Activated naive CD4-positive, alpha-beta T cell treated with anti-CD3 and anti-CD28 coated beads, Interleukin-2, amount 10 ng/mL, durations not matched to agents 5 hours and 36 hours (primary cell): ENCODE results near the gene SHCBP1. TPM values are rescaled to one million over a fixed set of nuclear protein-coding genes. Genes with fewer than 3 reads are reported as not detected.

Experiments used
- total RNA-seq, 2 experiments: library from RNA; stranded (reverse); gene quantifications; one replicate each; pipeline ENCODE4 v1.2.3, GENCODE V29; 2021

The SHCBP1 gene, protein sequence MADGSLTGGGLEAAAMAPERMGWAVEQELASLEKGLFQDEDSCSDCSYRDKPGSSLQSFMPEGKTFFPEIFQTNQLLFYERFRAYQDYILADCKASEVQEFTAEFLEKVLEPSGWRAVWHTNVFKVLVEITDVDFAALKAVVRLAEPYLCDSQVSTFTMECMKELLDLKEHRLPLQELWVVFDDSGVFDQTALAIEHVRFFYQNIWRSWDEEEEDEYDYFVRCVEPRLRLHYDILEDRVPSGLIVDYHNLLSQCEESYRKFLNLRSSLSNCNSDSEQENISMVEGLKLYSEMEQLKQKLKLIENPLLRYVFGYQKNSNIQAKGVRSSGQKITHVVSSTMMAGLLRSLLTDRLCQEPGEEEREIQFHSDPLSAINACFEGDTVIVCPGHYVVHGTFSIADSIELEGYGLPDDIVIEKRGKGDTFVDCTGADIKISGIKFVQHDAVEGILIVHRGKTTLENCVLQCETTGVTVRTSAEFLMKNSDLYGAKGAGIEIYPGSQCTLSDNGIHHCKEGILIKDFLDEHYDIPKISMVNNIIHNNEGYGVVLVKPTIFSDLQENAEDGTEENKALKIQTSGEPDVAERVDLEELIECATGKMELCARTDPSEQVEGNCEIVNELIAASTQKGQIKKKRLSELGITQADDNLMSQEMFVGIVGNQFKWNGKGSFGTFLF
- 10 to 100 TPM; 31.1 to 31.5 TPM for total RNA-seq

DNA sequence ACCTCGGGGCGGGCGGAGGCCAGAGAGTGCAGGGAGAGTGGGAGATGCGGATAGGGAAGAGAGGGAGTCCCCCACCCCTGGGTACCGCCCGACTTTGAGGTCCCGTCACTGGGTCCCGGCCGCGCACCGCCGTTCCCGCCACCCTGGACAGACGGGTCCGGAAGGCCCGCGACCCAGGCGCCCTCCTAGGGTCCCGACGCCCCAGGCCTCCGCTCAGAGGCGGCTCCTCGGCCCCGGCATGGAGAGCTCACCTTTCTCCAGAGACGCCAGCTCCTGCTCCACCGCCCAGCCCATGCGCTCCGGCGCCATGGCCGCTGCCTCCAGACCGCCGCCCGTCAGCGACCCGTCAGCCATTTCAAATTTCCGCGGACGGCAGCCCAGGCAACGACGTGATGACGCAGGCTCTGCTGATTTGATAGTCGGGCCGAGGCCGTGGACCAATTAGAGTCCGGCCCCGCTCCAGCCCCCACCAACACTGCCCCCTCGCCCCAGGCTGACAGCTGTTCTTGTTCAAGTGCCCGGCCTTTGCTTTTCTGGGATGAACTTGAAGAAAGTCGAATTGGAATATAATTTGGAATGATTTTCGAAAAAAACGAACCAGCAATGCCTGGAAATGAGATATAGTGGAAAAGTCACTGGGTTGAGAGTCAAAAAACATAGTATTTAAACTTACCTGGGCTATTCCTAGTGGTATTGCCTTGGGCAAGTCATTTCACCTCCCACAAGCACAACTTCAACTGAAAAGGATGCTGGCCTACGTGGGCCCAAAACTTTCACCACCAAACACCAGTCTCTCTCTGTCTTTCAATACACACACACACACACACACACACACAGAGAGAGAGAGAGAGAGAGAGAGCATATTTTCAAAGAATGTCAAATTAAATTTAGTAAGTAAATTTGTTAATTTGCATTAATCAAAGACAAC lies at the start of gene SHCBP1:
Gene SHCBP1, minus strand, starts transcription at position 374 of the 928 bp plus-strand sequence. Its CDS starts 20 bp downstream, at position 354.

Other genes with a start within 250 kb of the SHCBP1 start
- 10 to 100 TPM; 83.1 to 88.0 TPM for gene VPS35, start 67.8 kb upstream of the SHCBP1 start, total RNA-seq
- 10 to 100 TPM; 26.4 to 29.3 TPM for gene ORC6, start 68.3 kb upstream of the SHCBP1 start, total RNA-seq
- gene MYLK3, start 127.0 kb upstream of the SHCBP1 start, total RNA-seq, result under 1 TPM in 1 of 2 experiments, not detected in 1; 0.20 TPM
- 10 to 100 TPM; 10.2 to 11.8 TPM for gene C16orf87, start 209.8 kb upstream of the SHCBP1 start, total RNA-seq